GM18870 (cell line): Measurements from ENCODE around the gene SMCO2.

Experiments used
- ATAC-seq: cut with Tn5 transposase; IDR thresholded peaks from one replicate; pipeline ENCODE4 v1.9.1; 2021; ENCODE audit warnings: moderate library complexity; ENCODE audit not compliant: unreplicated experiment

The SMCO2 gene

GRCh38 chr12:27451036-27451825 is 4.7 kb downstream of the SMCO2 start:
- ATAC-seq = no peak

- no peak for ATAC-seq
Observed at GRCh38 chr12:27453421-27453820, 6.9 kb downstream of the SMCO2 start.

GRCh38 chr12:27455589-27455988 is 9.1 kb downstream of the SMCO2 start:
- no peak for ATAC-seq

- no peak for ATAC-seq
Observed at GRCh38 chr12:27456618-27457017, 10.1 kb downstream of the SMCO2 start.

GRCh38 chr12:27460471-27460978 is 14.0 kb downstream of the SMCO2 start:
- no peak for ATAC-seq

GRCh38 chr12:27462151-27462694 is 15.7 kb downstream of the SMCO2 start:
- ATAC-seq = no peak

- ATAC-seq = no peak
Observed at GRCh38 chr12:27462851-27463250, 16.3 kb downstream of the SMCO2 start.

- no peak for ATAC-seq
Observed at GRCh38 chr12:27463511-27464219, 17.1 kb downstream of the SMCO2 start.

GRCh38 chr12:27464220-27464554 is 17.7 kb downstream of the SMCO2 start:
- no peak for ATAC-seq

GRCh38 chr12:27467641-27468040 is 21.1 kb downstream of the SMCO2 start:
- no peak for ATAC-seq

GRCh38 chr12:27468241-27468640 is 21.7 kb downstream of the SMCO2 start:
- no peak for ATAC-seq

- no peak for ATAC-seq
Observed at GRCh38 chr12:27469176-27469736, 22.7 kb downstream of the SMCO2 start.

GRCh38 chr12:27472604-27473003 is 26.1 kb downstream of the SMCO2 start:
- ATAC-seq = no peak

- no peak for ATAC-seq
Observed at GRCh38 chr12:27474344-27474743, 27.8 kb downstream of the SMCO2 start.

GRCh38 chr12:27477049-27477448 is 30.5 kb downstream of the SMCO2 start:
- ATAC-seq = no peak

GRCh38 chr12:27478949-27479348 is 32.4 kb downstream of the SMCO2 start:
- ATAC-seq = no peak

- ATAC-seq = no peak
Observed at GRCh38 chr12:27480016-27480415, 33.5 kb downstream of the SMCO2 start.

- no peak for ATAC-seq
Observed at GRCh38 chr12:27486961-27487360, 40.4 kb downstream of the SMCO2 start.

GRCh38 chr12:27488479-27488878 is 41.9 kb downstream of the SMCO2 start:
- ATAC-seq = no peak

- no peak for ATAC-seq
Observed at GRCh38 chr12:27491226-27491625, 44.7 kb downstream of the SMCO2 start.

- ATAC-seq = no peak
Observed at GRCh38 chr12:27493260-27493940, 46.9 kb downstream of the SMCO2 start.
